ENCODE data around the gene NOP9.

DNA sequence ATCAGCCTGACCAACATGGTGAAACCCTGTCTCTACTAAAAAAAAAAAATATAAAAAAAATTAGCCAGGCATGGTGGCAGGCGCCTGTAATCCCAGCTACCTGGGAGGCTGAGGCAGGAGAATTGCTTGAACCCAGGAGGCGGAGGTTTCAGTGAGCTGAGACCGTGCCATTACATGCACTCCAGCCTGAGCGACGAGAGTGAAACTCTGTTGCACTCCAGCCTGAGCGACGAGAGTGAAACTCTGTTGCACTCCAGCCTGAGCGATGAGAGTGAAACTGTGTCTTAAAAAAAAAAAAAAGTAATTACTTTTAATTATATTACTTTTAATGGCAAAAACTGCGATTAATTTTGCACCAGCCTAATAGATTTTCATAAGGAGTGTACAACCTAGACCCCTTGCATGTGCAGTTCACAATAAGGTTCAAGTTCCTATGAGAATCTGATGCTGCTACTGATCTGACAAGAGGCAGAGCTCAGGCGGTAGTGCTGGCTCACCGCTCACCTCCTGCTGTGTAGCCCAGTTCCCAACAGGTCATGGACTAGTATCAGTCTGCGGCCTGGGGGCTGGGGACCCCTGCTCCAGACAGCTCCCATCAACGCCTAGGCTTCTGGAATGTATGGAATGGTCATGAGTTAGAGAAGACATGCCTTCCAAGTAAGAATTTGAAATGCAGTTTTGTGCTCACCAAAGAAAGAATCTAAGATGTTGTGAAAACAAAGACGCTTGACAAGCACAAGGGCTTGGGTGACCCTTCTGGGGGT lies 21.7 kb downstream of the NOP9 start:
- TF ChIP-seq, protein P1, sequence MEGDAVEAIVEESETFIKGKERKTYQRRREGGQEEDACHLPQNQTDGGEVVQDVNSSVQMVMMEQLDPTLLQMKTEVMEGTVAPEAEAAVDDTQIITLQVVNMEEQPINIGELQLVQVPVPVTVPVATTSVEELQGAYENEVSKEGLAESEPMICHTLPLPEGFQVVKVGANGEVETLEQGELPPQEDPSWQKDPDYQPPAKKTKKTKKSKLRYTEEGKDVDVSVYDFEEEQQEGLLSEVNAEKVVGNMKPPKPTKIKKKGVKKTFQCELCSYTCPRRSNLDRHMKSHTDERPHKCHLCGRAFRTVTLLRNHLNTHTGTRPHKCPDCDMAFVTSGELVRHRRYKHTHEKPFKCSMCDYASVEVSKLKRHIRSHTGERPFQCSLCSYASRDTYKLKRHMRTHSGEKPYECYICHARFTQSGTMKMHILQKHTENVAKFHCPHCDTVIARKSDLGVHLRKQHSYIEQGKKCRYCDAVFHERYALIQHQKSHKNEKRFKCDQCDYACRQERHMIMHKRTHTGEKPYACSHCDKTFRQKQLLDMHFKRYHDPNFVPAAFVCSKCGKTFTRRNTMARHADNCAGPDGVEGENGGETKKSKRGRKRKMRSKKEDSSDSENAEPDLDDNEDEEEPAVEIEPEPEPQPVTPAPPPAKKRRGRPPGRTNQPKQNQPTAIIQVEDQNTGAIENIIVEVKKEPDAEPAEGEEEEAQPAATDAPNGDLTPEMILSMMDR (IDR thresholded peaks at IDR 0.05): no peak
- TF ChIP-seq POLR2AphosphoS5 (IDR thresholded peaks at IDR 0.05) (no peak), EP300 (IDR thresholded peaks at IDR 0.05; ENCODE audit: low read depth) (no peak), POLR2A (IDR thresholded peaks at IDR 0.05) (no peak)

Data from transverse colon (tissue), 4 donors.